Myocyte (in vitro differentiated cells): ENCODE results near the gene PCYOX1L. TPM values are rescaled to one million over a fixed set of nuclear protein-coding genes. Genes with fewer than 3 reads are reported as not detected.

Experiments used
- DNase-seq: peaks from one replicate; pipeline ENCODE4 v3.0.0-alpha.2; 2012; ENCODE audit warnings: low read depth
- total RNA-seq: library from RNA; depleted of rRNA; stranded (reverse); fragments of >200 nt; gene quantifications from 2 replicates; pipeline ENCODE4 v1.2.3, GENCODE V29; 2014

PCYOX1L gene
- total RNA-seq, 1 donor from 2014 or later = 8.1 TPM

DNA sequence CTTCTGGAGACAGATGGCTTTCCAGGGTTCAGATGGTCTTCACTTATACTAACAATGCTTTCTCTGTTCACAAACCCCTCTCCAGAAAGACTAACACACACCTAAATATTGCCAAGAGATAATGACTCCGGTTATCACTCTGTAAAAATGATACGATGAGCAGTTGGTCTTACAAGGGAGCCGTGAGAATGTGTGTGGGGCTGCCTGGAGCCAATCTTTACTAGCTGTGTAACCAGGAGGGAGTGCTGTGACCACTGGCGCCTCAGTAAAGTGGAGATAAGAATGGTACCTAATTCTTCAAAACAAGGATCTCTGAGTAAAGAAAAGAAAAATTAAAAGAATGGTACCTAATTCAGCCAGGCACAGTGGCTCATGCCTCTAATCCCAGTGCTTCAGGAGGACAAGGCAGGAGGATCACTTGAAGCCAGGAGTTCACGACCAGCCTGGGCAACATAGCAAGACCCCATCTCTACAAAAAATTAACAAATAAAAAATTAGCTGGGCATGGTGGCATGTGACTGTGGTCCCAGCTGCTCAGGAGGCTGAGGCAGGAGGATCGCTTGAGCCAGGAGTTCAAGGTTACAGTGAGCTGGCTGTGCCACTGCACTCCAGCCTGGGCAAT is 61.2 kb downstream of the PCYOX1L start:
- no peak for DNase-seq

Other genes starting within 250 kb of the PCYOX1L start
- 126 and 220 TPM in 2 replicates for gene ABLIM3, start 216.6 kb upstream of the PCYOX1L start, total RNA-seq
- gene AFAP1L1, start 86.2 kb upstream of the PCYOX1L start, total RNA-seq = 136 and 239 TPM in 2 replicates
- gene GRPEL2, start 12.5 kb upstream of the PCYOX1L start, total RNA-seq = 12.8 and 14.3 TPM in 2 replicates
- 18.0 and 20.9 TPM in 2 replicates for gene IL17B, start 21.2 kb downstream of the PCYOX1L start, total RNA-seq
- 287 and 364 TPM in 2 replicates for gene CSNK1A1, start 193.4 kb downstream of the PCYOX1L start, total RNA-seq
- gene ARHGEF37, start 223.5 kb downstream of the PCYOX1L start, total RNA-seq = 3.1 and 8.3 TPM in 2 replicates